HepG2 (cell line): ENCODE results near the gene PML.

Source experiments
- PRDM15 ChIP-seq: sonication (generic); formaldehyde crosslinking; IDR thresholded peaks from 2 replicates; pipeline ENCODE4 v1.4.0; 2020; ENCODE audit warnings: missing genetic modification reagents
- RAD21 ChIP-seq: fragments of 450-650 bp; formaldehyde crosslinking; IDR thresholded peaks from 2 replicates; pipeline ENCODE4 v1.5.0; 2020; ENCODE audit warnings: mild to moderate bottlenecking
- ZFP36 ChIP-seq: fragments of 150-350 bp; IDR thresholded peaks from 2 replicates; pipeline ENCODE4 v1.6.1; 2018; ENCODE audit warnings: borderline replicate concordance, low read length, low read depth; ENCODE audit not compliant: partially characterized antibody

- no peak for TF ChIP-seq PRDM15 (CRISPR knock-in tag)
- TF ChIP-seq RAD21 (CRISPR knock-in tag): no peak
- no peak for TF ChIP-seq ZFP36
These were observed 37.5 kb downstream of the PML start for GRCh38 chr15:74032046-74032445.
